ENCODE data around the gene FOXK1.

GRCh38 chr7:4763794-4764185, 81.7 kb downstream of the FOXK1 start:
- no peak for TF ChIP-seq ATF2 (CRISPR knock-in tag; IDR thresholded peaks at IDR 0.05)
- no peak for TF ChIP-seq ZMIZ1 (IDR thresholded peaks at IDR 0.05; ENCODE audit: low read depth in 2 of 2, low read length in 2 of 2)
- TF ChIP-seq CC2D1A (IDR thresholded peaks at IDR 0.05), result no peak
- no peak for TF ChIP-seq ZNF512 (tag; IDR thresholded peaks at IDR 0.05)
- no peak for TF ChIP-seq GATAD2A (IDR thresholded peaks at IDR 0.05)
- no peak for TF ChIP-seq XRCC5 (IDR thresholded peaks at IDR 0.05; ENCODE audit: low read depth, low read length)
- TF ChIP-seq ZBTB43 (CRISPR knock-in tag; IDR thresholded peaks at IDR 0.05), result no peak
- no peak for TF ChIP-seq KAT7 (CRISPR knock-in tag; IDR thresholded peaks at IDR 0.05; ENCODE audit: borderline replicate concordance)
- no peak for TF ChIP-seq USF2 (CRISPR knock-in tag; IDR thresholded peaks at IDR 0.05)
- TF ChIP-seq EZH2 (IDR thresholded peaks at IDR 0.05; ENCODE audit: borderline replicate concordance, low read depth, low read length), result no peak

Measured in K562 (cell line).